Eye (tissue), 1 donor: ENCODE results near the gene ABAT.
A peak's percentile ranks its signal among the peaks of the same experiment; 100 is the strongest.
"Not testable (repeated sequence)": the region's sequence is repeated elsewhere in the genome, so short reads cannot be mapped to it uniquely, and the experiment has no call there.

ENCODE experiments used
- DNase-seq: peaks from one replicate; pipeline ENCODE4 v3.0.0-alpha.2; 2015

The ABAT gene

GRCh38 chr16:8682551-8683259 is 8.3 kb downstream of the ABAT start:
- DNase-seq, result no peak

DNA sequence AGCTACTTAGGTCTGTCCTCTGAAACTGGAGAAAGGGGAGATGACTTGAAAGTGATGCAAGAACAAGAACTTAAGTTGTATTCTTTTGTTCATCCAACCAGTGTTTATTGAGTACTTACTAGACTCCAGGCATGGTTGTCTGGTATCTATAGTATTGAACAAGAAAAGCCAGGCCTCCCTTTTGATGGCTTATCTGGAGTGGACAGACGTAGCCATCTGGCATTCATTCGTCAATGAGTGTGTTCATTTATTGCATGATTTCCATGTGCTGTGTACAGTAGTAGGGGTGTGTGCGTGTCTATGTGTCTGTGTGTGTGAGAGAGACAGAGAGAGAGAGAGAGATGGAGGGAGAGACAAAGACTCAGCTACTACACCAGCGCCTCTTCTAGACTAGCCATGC is 9.2 kb downstream of the ABAT start:
- DNase-seq, result no peak

GRCh38 chr16:8685617-8686016 is 11.2 kb downstream of the ABAT start:
- DNase-seq, result no peak

GRCh38 chr16:8686031-8686621 is 11.7 kb downstream of the ABAT start:
- DNase-seq, result peak; percentile 62

GRCh38 chr16:8686879-8687278 is 12.5 kb downstream of the ABAT start:
- DNase-seq, result no peak

GRCh38 chr16:8689686-8690085 is 15.3 kb downstream of the ABAT start:
- no peak for DNase-seq

GRCh38 chr16:8691728-8692127 is 17.3 kb downstream of the ABAT start:
- no peak for DNase-seq

DNA sequence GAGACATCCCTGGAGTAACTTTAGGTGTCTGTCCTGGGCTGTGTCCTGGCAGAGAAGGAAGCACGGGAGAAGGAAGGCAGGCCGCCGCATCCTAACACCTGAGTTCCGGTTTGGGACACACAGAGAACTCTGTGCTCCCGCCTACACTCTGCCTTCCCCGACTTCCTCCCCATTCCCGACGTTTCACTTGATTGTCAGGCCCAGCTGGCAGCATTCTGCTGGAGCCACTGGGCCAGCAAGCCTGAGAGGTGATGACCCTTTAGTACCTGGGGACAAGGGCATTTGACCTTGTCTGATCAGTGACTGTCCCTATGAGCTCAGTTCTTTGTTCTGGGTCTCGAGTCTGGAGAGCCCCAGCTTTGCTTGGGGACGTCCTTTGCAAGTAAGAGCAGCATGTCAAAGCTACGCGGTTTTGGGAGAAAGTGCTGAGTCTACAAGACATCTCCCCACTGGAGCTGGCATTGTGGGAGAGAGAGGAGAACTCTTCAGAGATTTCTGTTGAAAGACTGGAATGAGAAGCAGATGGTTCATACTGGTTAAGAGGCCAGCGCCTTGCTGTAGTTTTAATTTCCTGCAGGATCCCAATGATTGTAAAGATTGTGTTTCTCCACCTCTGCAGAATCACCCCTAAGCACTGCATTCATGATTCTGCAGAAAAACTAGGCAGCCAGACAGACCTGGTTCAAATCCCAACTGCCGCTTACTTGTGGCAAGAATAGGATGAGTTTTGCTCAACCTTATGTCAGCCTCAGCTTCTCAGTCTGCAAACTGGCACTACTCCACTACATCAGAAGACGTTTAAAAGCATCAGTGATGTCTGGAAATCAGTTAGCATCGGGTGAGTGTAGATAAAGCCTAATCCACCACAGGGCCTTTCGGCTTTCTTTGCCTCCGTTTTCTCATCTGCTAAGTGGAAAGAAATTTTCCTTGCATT is 20.6 kb downstream of the ABAT start:
- DNase-seq, result no peak

- DNase-seq, result no peak
These were observed 22.5 kb downstream of the ABAT start for GRCh38 chr16:8696880-8697279.

GRCh38 chr16:8697965-8698364 is 23.5 kb downstream of the ABAT start:
- no peak for DNase-seq

DNA sequence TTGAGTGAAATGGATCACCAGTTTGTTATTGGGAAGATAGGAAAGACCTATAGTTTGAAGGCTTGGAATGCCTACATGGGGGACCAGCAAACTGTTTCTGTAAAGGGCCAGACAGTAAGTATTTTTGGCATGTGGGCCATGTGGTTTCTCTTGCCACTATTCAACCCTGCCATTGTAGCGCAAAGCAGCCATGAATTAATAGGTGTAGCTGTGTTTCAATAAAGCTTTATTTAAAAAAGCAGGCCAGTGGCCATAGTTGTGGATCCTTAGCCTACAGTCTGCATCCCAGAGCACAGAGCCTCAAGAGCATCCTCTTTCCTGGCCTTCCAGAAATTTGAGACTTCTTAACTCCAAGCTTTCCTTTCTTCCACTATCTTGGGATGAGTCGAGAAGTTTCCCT is 29.3 kb downstream of the ABAT start:
- DNase-seq, result no peak

GRCh38 chr16:8704098-8704497 is 29.7 kb downstream of the ABAT start:
- DNase-seq, result no peak

GRCh38 chr16:8705100-8705822 is 30.8 kb downstream of the ABAT start:
- not testable (repeated sequence) for DNase-seq

DNA sequence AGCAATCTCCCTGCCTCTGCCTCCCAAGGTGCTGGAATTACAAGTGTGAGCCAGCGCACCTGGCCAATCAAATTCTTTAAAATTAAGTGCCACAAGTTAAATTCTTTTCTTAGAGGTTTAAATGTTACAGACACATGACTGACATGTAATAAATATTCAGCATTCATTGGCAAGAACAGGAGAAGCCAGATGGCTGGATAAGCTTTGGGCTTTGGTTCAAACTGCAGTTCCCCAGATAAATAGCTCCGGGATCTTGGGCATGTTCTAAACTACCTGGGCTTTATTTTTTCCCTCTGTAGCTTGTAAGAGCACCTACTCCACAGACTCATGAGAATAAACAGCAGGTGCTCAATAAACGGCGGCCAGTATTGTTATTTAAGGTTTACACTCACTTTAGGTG is 34.1 kb downstream of the ABAT start:
- DNase-seq, result no peak

DNA sequence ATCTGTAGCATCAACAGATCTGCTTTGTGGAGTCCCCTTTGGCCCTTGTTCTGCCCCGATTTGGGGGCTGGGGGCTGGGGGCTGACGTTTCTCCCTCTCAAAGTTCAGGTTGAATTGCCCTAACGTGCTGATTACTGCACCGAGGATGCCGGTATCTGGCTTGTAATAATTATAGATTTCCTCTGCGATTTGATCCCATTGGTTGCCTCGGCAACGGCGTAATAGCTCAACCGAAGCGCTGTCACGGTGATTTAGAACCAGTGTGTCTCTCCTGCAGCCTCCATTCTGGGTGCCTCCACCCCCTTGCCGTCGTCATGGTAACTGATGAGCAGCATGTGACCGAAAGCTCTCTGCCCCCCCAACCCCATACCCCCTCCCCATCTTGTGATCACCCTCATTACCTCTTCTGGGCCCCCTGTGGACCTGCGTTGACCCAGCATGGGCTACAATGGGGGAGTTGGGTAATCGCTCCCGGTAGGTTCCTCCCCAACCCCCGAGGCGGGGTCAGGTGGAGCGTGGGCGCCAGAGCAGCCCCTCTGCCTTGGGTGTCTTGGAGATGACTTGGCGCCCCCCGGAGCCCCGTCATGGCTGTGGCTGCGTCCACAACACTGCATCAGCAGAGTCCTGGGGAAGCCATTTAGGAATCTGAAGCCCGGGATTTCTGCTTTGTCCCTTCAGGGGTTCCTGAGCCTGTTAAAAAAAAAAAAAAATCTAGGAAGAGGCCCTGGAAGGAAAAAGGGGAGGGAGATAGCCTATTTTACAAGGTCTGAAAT is 38.4 kb downstream of the ABAT start:
- DNase-seq, result peak; percentile 94

- DNase-seq, result peak; percentile 78
These were observed 39.3 kb downstream of the ABAT start for GRCh38 chr16:8713635-8714172.

GRCh38 chr16:8714174-8714573 is 39.8 kb downstream of the ABAT start:
- no peak for DNase-seq

- DNase-seq, result no peak
These were observed 40.4 kb downstream of the ABAT start for GRCh38 chr16:8714807-8715206.

GRCh38 chr16:8716052-8716451 is 41.6 kb downstream of the ABAT start:
- DNase-seq, result no peak

DNA sequence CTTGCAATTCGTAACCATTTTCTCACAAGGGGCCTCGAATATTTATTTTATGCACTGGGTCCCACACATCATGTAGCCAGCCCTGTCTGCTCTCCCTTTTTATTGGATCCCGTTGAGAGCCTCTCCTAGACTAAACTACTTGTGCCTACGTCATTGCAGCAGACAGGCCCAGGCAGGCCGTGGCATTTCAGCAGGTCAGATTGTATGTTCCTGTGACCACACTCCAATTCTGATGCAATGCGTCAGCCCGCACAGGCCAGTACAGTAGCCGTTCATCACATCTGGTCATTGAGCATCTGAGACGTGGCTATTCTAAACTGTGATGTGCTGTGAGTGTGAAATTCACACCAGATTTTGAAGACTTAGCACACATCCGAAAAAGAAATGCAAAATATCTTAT is 42.2 kb downstream of the ABAT start:
- DNase-seq, result no peak

- DNase-seq, result no peak
These were observed 43.1 kb downstream of the ABAT start for GRCh38 chr16:8717469-8717868.

DNA sequence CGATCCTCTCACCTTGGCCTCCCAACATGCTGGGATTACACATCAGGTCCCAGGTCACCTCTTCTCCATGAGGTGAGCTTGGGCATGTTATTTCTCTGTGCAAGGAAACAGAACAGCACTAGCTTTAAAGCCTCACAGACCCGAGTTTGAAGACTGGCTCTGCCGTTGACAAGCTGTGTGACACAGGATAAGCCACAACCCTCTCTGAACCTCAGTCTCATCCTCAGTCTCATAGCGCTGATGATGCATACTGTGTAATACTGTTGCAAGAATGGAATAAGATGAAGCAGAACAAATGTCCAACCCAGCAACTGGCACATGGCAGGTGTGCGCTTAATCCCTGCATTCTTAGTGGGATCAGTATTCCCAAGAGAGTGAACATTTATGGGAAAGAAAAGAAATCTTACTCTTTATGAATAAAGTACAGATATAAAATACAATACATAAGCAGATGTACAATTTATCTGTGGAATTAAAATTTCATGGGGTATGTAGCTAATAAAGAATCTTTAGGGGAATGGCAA is 43.5 kb downstream of the ABAT start:
- peak; percentile 47 for DNase-seq
